ENCODE data around the gene SDHD. TPM values are rescaled to one million over a fixed set of nuclear protein-coding genes. Genes with fewer than 3 reads are reported as not detected.

SDHD gene
- total RNA-seq (151 and 152 TPM in 2 replicates), polyA plus RNA-seq (144 and 158 TPM in 2 replicates)

DNA sequence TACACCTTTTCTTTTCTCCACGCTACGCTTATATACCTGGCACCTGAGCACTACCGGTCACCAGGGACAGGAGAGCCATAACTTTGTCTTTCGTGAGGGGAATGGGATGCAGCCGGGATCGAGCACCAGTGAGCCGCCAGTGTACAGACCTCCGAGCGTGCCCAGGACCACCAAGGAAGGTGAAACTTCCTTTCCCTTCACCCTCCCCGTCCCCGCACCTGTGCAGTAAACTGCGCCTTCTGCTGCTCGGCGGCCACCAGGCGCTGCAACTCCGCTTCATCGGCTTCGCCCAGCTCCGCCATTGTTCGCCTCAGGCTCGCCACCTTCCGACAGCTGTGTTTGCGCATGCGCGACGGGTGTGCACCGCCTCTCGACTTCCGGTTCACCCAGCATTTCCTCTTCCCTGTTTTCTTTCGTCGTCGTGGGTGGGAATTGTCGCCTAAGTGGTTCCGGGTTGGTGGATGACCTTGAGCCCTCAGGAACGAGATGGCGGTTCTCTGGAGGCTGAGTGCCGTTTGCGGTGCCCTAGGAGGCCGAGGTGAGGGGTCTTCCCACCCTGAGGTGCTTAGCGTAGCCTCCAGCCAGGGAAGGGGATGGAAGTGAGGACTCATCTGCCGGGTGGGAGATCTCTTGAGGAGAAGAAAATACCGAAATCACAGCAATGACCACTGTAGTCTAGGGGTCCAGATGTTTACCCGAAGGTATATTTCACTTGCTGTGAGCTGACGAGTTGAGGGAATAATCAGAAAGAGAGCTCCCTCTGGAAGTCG lies at the start of gene SDHD, which contains the start of gene TIMM8B:
Gene SDHD (plus strand): TSS at position 452 of the 770 bp plus-strand sequence. CDS start 35 bp downstream, at position 487.
Gene TIMM8B (minus strand): TSS at position 335 of the 770 bp plus-strand sequence. CDS start 33 bp downstream, at position 302.
- H3K36me3 ChIP-seq (replicated peaks; ENCODE audit: insufficient read depth, low read depth): peaks cover 3% of the 10 kb centered on the region
- peaks cover 49% of the 10 kb centered on the region for H3K79me2 ChIP-seq
- peak within 1 kb of the TSS; percentile 63 for H2AFZ ChIP-seq

DNA sequence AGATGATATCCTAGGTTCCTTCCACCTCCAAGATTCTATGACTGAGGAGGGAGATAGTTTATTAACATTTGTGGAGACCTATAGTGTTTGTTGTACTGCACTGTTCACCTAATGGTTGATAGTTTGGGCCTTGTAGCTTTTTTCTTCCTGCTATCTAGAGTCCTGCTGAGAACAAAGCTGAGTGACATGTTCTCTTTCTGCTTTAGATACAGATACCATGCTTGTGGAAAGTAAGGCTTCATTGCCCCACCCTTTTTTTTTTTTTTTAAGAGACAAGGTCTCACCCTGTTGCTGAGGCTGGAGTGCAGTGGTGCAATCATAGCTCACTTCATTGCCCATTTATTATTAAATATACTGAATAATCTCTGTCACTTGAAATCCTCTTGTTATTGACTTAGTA lies 49.1 kb upstream of the SDHD start:
- no peaks in the 10 kb centered on the region for H4K20me1 ChIP-seq (ENCODE audit: insufficient read depth, poor library complexity, severe bottlenecking)
- no peaks in the 10 kb centered on the region for H3K4me1 ChIP-seq (ENCODE audit: insufficient read depth)
- peaks cover 3% of the 10 kb centered on the region for H3K79me2 ChIP-seq
- no peaks in the 10 kb centered on the region for H3K36me3 ChIP-seq (replicated peaks; ENCODE audit: insufficient read depth, low read depth)
- no peak overlapping the region for H3K4me3 ChIP-seq
- DNase-seq (ENCODE audit: low spot score): no peak
- TF ChIP-seq EZH2phosphoT487 (IDR thresholded peaks at IDR 0.05; ENCODE audit: low read depth, severe bottlenecking, unreplicated experiment) (no peak), EZH2 (IDR thresholded peaks at IDR 0.05; ENCODE audit: borderline replicate concordance) (no peak)
- TF ChIP-seq, protein P1, sequence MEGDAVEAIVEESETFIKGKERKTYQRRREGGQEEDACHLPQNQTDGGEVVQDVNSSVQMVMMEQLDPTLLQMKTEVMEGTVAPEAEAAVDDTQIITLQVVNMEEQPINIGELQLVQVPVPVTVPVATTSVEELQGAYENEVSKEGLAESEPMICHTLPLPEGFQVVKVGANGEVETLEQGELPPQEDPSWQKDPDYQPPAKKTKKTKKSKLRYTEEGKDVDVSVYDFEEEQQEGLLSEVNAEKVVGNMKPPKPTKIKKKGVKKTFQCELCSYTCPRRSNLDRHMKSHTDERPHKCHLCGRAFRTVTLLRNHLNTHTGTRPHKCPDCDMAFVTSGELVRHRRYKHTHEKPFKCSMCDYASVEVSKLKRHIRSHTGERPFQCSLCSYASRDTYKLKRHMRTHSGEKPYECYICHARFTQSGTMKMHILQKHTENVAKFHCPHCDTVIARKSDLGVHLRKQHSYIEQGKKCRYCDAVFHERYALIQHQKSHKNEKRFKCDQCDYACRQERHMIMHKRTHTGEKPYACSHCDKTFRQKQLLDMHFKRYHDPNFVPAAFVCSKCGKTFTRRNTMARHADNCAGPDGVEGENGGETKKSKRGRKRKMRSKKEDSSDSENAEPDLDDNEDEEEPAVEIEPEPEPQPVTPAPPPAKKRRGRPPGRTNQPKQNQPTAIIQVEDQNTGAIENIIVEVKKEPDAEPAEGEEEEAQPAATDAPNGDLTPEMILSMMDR (IDR thresholded peaks at IDR 0.05; ENCODE audit: poor library complexity): no peak
- H3K9me3 ChIP-seq (ENCODE audit: low read depth): no peaks in the 10 kb centered on the region
- H2AFZ ChIP-seq: no peak overlapping the region
- no peaks in the 10 kb centered on the region for H3K9me2 ChIP-seq (replicated peaks; ENCODE audit: insufficient read depth)
- H3K4me2 ChIP-seq: no peak overlapping the region
- no peak overlapping the region for H3K27ac ChIP-seq
- no peaks in the 10 kb centered on the region for H3K27me3 ChIP-seq

More for the DNA sequence above, at the start of gene SDHD, which contains the start of gene TIMM8B:
- TF ChIP-seq, protein P1 (IDR thresholded peaks at IDR 0.05; ENCODE audit: poor library complexity): peak; percentile 28
- TF ChIP-seq EZH2phosphoT487 (IDR thresholded peaks at IDR 0.05; ENCODE audit: low read depth, severe bottlenecking, unreplicated experiment): no peak
- H3K4me1 ChIP-seq (ENCODE audit: insufficient read depth): peaks cover 14% of the 10 kb centered on the region
- no peaks in the 10 kb centered on the region for H3K27me3 ChIP-seq
- H3K4me3 ChIP-seq: peak within 1 kb of the TSS; percentile 64
- H3K9me3 ChIP-seq (ENCODE audit: low read depth): no peaks in the 10 kb centered on the region
- H3K27ac ChIP-seq: peak within 1 kb of the TSS; percentile 45
- H3K9me2 ChIP-seq (replicated peaks; ENCODE audit: insufficient read depth): no peaks in the 10 kb centered on the region
- H4K20me1 ChIP-seq (ENCODE audit: insufficient read depth, poor library complexity, severe bottlenecking): peaks cover 4% of the 10 kb centered on the region
- DNase-seq (ENCODE audit: low spot score): peak; percentile 99
- peak within 1 kb of the TSS; percentile 96 for H3K4me2 ChIP-seq
- under 1% methylated on average over 45 of the region's 45 CpGs for WGBS (ENCODE audit: low lambda C conversion rate, missing lambda C conversion rate)

DNA sequence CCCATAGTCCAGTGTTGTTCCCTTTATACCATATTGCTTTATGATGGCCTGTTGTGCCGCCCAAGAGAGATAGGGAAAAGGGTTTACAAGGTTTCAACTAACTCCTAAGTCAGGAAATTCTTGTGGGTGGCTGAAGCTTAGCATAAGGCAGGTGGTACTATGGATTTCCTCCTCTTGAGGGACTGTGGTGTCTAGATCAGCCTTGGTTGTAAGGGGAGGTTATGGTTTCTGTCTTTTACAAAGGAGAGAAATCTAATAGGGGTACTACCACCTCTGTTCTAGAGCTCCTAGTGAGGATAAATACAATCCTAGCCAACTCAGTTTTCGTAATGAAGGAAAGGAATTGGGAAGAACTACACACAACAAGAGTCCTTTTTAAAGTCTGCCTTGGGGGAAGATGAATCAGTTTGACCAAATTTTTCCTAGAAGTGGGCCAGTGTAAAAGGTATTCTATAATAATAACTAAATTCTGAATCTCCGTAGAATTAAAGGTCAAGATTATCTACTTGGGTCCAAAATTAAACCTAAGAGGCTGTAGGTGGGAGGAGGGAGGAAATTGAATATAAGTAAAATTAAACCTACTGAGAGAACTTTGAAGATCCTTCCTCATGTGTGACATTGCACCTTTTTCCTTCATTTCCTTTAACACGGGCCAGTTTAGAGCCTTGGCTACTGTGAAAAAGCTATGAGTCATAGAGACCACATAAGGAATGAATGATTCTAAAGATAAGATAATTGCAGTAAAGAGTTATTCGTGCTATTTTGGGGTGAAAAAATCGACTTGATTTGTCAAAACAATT lies 44.3 kb upstream of the SDHD start:
- no peaks in the 10 kb centered on the region for H3K9me2 ChIP-seq (replicated peaks; ENCODE audit: insufficient read depth)
- TF ChIP-seq EZH2 (IDR thresholded peaks at IDR 0.05; ENCODE audit: borderline replicate concordance): no peak
- TF ChIP-seq, protein P1 (IDR thresholded peaks at IDR 0.05; ENCODE audit: poor library complexity): no peak
- no peak for TF ChIP-seq EZH2phosphoT487 (IDR thresholded peaks at IDR 0.05; ENCODE audit: low read depth, severe bottlenecking, unreplicated experiment)
- H3K4me2 ChIP-seq: no peak overlapping the region
- no peaks in the 10 kb centered on the region for H3K4me1 ChIP-seq (ENCODE audit: insufficient read depth)
- no peak overlapping the region for H3K4me3 ChIP-seq
- H4K20me1 ChIP-seq (ENCODE audit: insufficient read depth, poor library complexity, severe bottlenecking): no peaks in the 10 kb centered on the region
- no peaks in the 10 kb centered on the region for H3K36me3 ChIP-seq (replicated peaks; ENCODE audit: insufficient read depth, low read depth)
- peak overlapping the region; percentile 44 for H3K27ac ChIP-seq
- no peaks in the 10 kb centered on the region for H3K27me3 ChIP-seq
- H3K79me2 ChIP-seq: peaks cover 3% of the 10 kb centered on the region
- WGBS (ENCODE audit: low lambda C conversion rate, missing lambda C conversion rate): 77% methylated on average over 6 of the region's 6 CpGs
- no peak overlapping the region for H2AFZ ChIP-seq
- no peaks in the 10 kb centered on the region for H3K9me3 ChIP-seq (ENCODE audit: low read depth)
- DNase-seq (ENCODE audit: low spot score): no peak

Measured in hepatocyte (in vitro differentiated cells).